SK-N-DZ (cell line): ENCODE measurements around the gene SELL.
"Not testable (repeated sequence)": the region's sequence is repeated elsewhere in the genome, so short reads cannot be mapped to it uniquely, and the experiment has no call there.

Experiments used
- DNase-seq: peaks from one replicate; pipeline ENCODE4 v3.0.0-alpha.2; 2015; ENCODE audit warnings: low spot score

Gene SELL

DNA sequence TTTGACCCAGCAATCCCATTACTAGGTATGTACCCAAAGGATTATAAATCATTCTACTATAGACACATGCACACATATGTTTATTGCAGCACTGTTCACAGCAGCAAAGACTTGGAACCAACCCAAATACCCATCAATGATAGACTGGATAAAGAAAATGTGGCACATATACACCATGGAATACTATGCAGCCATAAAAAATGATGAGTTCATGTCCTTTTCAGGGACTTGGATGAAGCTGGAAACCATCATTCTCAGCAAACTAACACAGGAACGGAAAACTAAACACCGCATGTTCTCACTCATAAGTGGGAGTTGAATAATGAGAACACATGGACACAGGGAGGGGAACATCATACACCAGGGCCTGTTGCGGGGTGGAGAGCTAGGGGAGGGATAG is 41.2 kb downstream of the SELL start:
- DNase-seq, result not testable (repeated sequence)

DNA sequence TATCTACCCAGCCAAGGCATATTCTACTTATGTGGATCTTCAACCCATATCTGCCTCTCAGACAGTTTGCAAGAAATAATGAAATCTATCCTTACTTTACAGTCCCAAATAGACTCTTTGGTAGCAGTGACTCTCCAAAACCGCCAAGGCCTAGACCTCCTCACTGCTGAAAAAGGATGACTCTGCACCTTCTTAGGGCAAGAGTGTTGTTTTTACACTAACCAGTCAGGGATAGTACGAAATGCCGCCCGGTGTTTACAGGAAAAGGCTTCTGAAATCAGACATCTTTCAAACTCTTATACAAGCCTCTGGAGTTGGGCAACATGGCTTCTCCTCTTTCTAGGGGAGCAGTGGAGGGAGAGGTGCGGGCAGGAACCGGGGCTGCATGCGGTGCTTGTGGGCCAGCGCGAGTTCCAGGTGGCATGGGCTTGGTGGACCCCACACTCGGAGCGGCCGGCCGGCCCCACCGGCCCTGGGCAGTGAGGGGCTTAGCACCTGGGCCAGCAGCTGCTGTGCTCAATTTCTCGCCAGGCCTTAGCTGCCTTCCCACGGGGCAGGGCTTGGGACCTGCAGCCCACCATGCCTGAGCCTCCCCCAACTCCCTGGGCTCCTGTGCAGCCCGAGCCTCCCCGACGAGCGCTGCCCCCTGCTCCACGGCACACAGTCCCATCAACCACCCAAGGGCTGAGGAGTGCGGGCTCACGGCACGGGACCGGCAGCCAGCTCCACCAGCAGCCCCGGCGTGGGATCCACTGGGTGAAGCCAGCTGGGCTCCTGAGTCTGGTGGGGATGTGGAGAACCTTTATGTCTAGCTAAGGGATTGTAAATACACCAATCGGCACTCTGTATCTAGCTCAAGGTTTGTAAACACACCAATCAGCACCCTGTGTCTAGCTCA is 43.5 kb downstream of the SELL start:
- DNase-seq, result not testable (repeated sequence)

- DNase-seq, result not testable (repeated sequence)
Observed at GRCh38 chr1:169667227-169667639, 44.2 kb downstream of the SELL start.

DNA sequence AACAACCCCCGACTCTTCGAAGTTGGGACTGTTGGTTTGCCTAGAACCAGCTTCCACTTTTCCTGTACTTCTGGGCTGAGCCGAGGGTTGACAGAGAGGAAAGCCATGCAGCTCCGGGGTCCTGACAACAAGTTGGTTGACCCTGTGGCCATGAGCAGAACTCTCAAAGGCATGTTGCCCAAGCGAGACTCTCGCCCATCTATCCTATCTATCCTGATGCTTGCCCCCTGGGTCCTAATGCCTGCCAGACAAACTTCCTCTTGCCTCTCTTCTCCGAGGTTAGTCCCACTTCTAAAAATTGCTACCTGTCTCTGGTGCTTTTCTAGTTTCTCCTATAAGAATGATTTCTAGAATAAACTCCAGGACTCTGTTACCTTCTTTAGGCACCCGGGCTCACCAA is 48.7 kb downstream of the SELL start:
- not testable (repeated sequence) for DNase-seq

- not testable (repeated sequence) for DNase-seq
Observed at GRCh38 chr1:169661066-169661465, 50.4 kb downstream of the SELL start.

DNA sequence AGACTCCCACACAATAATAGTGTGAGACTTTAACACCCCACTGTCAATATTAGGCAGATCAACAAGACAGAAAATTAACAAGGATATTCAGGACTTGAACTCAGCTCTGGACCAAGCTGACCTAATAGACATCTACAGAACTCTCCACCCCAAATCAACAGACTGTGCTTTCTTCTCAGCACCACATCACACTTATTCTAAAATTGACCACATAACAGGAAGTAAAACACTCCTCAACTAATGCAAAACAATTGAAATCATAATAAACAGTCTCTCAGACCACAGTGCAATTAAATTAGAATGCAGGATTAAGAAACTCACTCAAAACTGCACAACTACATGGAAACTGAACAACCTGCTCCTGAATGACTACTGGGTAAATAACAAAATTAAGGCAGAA is 52.6 kb downstream of the SELL start:
- not testable (repeated sequence) for DNase-seq

DNA sequence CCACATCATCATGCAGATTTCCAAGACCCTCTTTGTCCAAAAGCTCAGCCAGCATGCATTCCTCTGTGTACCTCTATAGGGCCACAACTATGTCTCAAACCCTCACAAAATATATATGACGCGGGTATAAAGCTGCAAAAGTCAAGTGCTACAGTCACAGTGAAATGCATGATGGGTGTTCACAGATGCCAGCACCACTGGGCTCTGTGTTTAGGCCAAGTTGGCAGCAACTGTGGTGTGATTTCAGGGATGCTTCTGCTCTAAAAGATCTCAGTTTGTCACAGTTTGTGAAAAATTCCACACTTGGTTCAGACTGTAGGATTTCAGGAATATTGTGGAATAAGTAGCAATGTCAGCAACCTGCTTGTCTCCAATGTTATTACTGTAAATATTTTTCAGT is 57.5 kb downstream of the SELL start:
- DNase-seq, result no peak

DNA sequence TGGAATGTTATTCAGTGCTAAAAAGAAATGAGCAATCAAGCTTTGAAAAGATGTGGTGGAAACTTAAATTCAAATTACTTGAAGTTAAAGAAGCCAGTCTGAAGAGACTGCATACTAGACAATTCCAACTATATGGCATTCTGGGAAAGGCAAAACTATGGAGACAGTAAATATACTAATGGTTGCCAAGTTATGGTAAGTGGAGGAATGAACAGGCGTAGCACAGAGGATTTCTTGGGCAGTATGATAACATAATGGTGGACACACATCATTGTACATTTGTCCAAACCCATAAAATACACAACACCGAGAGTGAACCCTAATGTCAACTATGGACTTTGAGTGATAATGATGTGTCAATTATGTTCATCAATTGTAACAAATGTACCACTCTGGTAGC is 60.4 kb downstream of the SELL start:
- DNase-seq, result no peak

DNA sequence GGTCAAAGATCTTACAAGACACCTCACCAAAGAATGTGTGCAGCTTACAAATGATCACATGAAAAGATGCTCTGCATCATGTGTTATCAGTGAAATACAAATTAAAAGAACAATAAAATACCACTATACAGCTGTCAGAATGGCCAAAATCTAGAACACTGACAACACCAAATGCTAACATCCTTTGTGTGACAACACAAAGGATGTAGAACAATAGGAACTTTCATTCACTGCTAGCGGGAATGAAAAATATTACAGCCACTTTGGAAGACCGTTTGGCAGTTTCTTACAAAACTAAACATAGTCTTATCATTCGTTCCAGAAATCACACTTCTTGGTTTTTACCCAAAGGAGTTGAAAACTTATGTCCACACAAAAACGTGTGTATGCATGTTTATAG is 60.9 kb downstream of the SELL start:
- no peak for DNase-seq

- no peak for DNase-seq
Observed at GRCh38 chr1:169648709-169649108, 62.7 kb downstream of the SELL start.

GRCh38 chr1:169648187-169648586 is 63.2 kb downstream of the SELL start:
- no peak for DNase-seq

GRCh38 chr1:169647512-169647911 is 63.9 kb downstream of the SELL start:
- DNase-seq, result no peak

GRCh38 chr1:169644297-169644696 is 67.1 kb downstream of the SELL start:
- DNase-seq, result no peak
